Fibroblast of mammary gland (primary cell): ENCODE measurements around the gene CDC42SE2.
A peak's percentile ranks its signal among the peaks of the same experiment; 100 is the strongest.

Source experiments
- DNase-seq: peaks from one replicate; pipeline ENCODE4 v3.0.0-alpha.2; 2010; ENCODE audit warnings: low read depth
- H3K4me3 ChIP-seq: 2 replicates; pipeline ENCODE4 v1.5.1; 2011; ENCODE audit warnings: low read depth, mild to moderate bottlenecking, low read length, moderate library complexity; ENCODE audit not compliant: control insufficient read depth
- TF ChIP-seq, protein P1 (sequence below): conservative IDR thresholded peaks from 2 replicates; pipeline ENCODE4 v1.5.1; 2011; ENCODE audit warnings: low read depth, low read length, inconsistent platforms; ENCODE audit not compliant: control insufficient read depth, insufficient read depth

CDC42SE2 gene

DNA sequence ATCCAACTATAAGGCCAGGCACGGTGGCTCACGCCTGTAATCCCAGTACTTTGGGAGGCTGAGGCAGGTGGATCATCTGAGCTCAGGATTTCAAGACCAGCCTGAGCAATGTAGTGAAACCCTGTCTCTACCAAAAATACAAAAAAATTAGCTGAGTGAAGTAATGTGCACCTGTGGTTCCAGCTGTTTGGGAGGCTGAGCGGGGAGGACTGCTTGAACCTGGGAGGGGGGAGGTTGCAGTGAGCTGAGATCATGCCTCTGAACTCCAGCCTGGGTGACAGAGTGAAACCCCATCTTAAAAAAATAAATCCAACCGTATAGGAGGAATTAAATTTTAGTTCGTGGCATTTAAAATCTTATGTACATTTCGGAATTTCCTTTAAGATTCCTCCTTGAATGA, 123.4 kb downstream of the CDC42SE2 start:
- TF ChIP-seq, protein P1, sequence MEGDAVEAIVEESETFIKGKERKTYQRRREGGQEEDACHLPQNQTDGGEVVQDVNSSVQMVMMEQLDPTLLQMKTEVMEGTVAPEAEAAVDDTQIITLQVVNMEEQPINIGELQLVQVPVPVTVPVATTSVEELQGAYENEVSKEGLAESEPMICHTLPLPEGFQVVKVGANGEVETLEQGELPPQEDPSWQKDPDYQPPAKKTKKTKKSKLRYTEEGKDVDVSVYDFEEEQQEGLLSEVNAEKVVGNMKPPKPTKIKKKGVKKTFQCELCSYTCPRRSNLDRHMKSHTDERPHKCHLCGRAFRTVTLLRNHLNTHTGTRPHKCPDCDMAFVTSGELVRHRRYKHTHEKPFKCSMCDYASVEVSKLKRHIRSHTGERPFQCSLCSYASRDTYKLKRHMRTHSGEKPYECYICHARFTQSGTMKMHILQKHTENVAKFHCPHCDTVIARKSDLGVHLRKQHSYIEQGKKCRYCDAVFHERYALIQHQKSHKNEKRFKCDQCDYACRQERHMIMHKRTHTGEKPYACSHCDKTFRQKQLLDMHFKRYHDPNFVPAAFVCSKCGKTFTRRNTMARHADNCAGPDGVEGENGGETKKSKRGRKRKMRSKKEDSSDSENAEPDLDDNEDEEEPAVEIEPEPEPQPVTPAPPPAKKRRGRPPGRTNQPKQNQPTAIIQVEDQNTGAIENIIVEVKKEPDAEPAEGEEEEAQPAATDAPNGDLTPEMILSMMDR: no peak
- DNase-seq: no peak
- H3K4me3 ChIP-seq: no peak overlapping the region

DNA sequence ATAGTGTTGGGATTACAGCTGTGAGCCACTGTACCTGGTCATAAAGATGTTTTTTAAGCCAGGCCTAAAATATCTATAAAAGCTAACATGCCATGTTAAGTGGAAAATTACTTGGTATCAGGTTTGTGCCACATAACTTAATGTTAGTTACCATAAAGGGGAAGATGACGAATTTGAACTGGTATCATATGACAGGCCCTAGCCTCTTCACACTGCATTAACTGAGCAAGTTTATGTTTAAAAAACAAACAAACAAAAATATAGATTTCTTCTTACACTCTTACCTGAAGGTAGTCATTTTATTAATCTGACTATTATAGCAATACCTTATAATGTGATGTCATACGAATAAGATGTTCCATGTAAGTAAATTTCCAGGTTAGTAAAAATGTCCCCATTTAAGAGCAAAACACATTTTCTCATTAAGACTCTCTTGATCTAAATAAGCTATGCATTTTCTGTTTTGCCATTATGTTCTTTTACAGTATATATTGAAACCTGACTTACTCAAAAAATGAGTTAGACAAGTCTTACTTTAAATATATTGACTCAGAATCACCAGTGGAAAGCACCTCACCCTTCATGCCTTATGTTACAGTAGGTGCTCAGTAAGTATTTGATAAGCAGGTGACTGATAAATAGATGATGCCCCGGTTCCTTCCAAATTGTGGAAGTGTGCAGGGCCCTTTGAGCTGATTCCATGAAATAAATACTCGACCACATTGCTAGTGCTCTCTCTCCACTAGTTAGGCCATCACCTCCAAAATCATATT, 125.4 kb downstream of the CDC42SE2 start:
- H3K4me3 ChIP-seq: no peak overlapping the region
- TF ChIP-seq, protein P1: no peak
- no peak for DNase-seq

DNA sequence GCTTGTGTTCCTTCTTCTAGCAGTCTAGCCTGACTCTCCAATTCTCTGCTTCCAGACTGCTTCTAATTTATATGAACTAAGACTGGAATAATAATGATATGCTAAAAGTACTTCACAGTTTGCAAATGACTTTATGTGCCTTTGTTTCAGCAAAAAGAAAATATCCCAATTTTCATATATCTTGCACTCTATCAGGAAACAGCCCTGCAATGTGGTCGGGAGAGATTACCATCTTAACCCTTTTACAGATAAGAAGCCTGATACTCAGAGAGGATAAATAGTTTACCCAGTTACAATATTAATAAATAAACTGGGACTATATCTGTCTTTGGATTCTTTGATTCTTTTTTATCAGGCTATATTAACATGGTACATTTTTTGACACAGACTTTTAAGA, 126.0 kb downstream of the CDC42SE2 start:
- DNase-seq: no peak
- no peak overlapping the region for H3K4me3 ChIP-seq
- TF ChIP-seq, protein P1: no peak

DNA sequence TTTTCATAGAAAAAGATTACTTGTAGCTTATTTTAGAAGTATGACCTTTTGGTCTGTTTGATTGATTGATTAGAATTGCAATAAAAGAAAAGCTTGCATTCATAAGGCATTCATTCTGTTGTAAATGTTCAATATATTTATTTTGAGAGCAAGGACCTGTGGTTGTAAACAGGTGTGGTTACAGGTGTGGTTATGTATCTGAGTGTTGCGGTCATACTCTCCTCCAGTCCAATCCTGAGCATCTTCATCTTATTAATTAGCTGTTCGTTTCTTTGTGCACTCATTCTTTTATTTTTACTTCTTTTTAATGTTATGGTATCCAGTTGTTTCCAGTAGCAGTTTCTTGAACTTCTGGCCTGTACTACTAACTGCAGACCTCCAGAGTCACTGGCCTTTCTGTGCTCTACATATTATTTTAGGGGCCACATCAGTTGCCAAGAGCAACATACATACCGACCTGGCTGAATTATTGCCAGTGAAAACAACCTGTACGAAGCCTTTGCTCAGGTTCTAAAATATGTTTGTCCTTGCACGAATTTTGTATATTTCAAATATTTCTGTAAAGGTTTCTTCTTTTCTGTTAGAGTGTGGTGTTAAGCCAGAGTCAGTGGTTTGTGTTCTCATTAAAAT, 128.7 kb downstream of the CDC42SE2 start:
- no peak for DNase-seq
- H3K4me3 ChIP-seq: no peak overlapping the region
- TF ChIP-seq, protein P1: no peak

DNA sequence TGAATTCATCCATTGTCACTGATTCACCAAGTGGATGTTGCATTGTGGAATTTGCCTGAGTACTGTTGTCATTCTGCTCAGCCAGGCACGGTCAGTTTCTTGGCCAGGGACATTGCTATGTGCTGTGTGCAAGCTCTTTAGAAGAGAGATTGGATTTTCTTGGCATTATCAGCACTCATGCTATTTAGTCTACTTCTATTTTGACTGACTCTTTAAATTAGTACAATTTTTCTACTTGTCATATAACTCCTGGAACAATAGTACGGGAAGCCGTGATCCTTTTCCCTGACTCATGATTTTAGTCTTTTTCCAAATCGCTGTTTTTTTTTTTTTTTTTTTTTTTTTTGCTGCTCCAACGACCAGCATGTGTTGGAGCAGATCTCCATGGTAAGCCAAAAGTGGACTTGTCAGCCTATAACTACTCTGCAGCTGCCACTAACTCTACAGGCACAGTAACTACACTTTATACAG, 129.7 kb downstream of the CDC42SE2 start:
- H3K4me3 ChIP-seq: no peak overlapping the region
- DNase-seq: peak; percentile 38
- TF ChIP-seq, protein P1: no peak

DNA sequence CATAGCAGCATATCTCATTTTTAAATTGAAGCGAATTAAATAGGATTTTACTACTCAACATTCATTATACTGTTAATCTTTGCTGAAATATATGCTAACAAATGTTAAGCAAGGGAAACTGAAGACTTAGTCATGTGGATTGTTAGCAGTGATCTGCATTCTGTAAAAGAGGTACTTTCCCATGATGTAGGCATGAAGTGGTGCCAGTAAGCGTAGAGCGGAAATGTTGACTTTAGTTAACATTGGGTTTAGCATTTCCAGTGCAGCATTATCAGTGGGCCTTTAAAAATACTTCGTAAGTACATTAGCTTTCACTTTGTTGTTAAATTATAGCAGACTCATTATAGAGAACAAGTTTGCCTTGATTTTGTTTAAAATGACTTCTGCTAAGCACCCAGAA, 130.3 kb downstream of the CDC42SE2 start:
- TF ChIP-seq, protein P1: no peak
- peak; percentile 50 for DNase-seq
- H3K4me3 ChIP-seq: no peak overlapping the region

DNA sequence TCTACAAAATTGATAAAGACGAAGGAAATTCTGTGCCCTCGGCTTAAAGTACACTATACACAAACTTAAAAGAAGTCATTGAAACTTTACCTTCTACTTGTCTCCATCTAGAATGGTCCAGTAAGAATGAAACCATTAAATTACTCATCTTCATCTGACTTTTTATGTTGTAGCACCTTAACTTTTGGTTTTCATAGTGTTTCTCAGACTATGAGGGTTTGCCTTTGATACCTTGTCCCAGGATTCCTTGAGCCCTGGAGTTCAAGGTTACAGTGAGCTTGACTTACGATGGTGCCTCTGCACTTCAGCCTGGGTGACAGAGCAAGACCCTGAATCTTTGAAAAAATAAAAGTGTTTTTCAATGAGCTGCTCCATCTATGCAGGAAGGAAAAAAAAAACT, 132.2 kb downstream of the CDC42SE2 start:
- no peak overlapping the region for H3K4me3 ChIP-seq
- DNase-seq: no peak
- TF ChIP-seq, protein P1: no peak
